Spleen (tissue), 7 donors: Measurements from ENCODE around the gene IL36A.

Experiments
- POLR2A ChIP-seq, 3 donors: fragments of 450-650 bp; IDR thresholded peaks; one replicate each; pipeline ENCODE4 v1.5.1; 2017; ENCODE audit warnings: antibody characterized with exemption in 3 of 3, mild to moderate bottlenecking in 1 of 3
- TF ChIP-seq, protein P1 (sequence below), 11 experiments: fragments of 200-600 bp in 7 of 11; fragments of 450-650 bp in 4 of 11; sonication (generic) in 4 of 11; IDR thresholded peaks in 8 of 11; conservative IDR thresholded peaks in 3 of 11; 1 replicate in 7 of 11; 2 replicates in 4 of 11; pipeline versions ENCODE4 v1.4.0 to v1.8.0; 2016 to 2021; ENCODE audit warnings: antibody characterized with exemption in 11 of 11, inconsistent platforms in 4 of 11, mild to moderate bottlenecking in 1 of 11
- donor health status: DM: no; HTN: no; CAD: no; lungs with moderate emphysema.
- donor health status: DM: no; HTN: no; CAD: no.
- donor health status: DM: no; HTN: no; CAD: no.

DNA sequence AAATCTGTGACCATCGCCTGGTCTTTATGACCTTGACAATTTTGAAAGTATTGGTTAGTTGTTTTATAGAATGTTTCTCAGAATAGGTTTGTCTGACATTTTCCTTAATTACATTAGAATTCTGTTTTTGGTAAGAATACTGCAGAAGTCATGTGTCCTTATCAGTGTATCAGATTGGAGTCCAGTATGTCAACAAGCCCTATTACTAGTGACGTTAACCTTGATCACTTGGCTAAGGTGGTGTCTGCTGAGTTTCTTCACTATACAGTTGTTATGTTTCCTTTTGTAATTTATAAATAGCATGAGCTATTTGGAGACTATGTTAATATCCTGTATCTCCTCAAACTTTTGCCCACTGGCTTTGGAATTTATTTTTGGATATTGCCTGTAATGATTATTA is 38.2 kb upstream of the IL36A start:
- TF ChIP-seq, protein P1, sequence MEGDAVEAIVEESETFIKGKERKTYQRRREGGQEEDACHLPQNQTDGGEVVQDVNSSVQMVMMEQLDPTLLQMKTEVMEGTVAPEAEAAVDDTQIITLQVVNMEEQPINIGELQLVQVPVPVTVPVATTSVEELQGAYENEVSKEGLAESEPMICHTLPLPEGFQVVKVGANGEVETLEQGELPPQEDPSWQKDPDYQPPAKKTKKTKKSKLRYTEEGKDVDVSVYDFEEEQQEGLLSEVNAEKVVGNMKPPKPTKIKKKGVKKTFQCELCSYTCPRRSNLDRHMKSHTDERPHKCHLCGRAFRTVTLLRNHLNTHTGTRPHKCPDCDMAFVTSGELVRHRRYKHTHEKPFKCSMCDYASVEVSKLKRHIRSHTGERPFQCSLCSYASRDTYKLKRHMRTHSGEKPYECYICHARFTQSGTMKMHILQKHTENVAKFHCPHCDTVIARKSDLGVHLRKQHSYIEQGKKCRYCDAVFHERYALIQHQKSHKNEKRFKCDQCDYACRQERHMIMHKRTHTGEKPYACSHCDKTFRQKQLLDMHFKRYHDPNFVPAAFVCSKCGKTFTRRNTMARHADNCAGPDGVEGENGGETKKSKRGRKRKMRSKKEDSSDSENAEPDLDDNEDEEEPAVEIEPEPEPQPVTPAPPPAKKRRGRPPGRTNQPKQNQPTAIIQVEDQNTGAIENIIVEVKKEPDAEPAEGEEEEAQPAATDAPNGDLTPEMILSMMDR (IDR thresholded peaks at IDR 0.05 in 8 of 11, conservative IDR thresholded peaks at IDR 0.05 in 3 of 11), result no peak
- TF ChIP-seq POLR2A (IDR thresholded peaks at IDR 0.05), result no peak
